Endothelial cell of umbilical vein (primary cell): ENCODE measurements around the gene IRF2. TPM values are rescaled to one million over a fixed set of nuclear protein-coding genes. Genes with fewer than 3 reads are reported as not detected.
A peak's percentile ranks its signal among the peaks of the same experiment; 100 is the strongest.

Experiments used
- BruUV-seq: library from RNA; stranded (reverse); fragments of 400-500 nt; replicated peaks from 2 replicates; lab custom pipeline; 2021; lab: Mats Ljungman, UMichigan
- CTCF ChIA-PET: fragments of 300-600, 350-600 bp; sonication (Branson Sonifier 250); formaldehyde crosslinking; loops from one replicate; lab custom pipeline; 2021; ENCODE audit warnings: antibody characterized with exemption, inconsistent platforms; lab: Charles Lee
- POLR2A ChIA-PET: fragments of 300-600, 350-600 bp; sonication (Branson Sonifier 250); formaldehyde crosslinking; loops from one replicate; lab custom pipeline; 2021; ENCODE audit warnings: antibody characterized with exemption, inconsistent platforms; lab: Charles Lee
- DNase-seq: peaks from one replicate; pipeline ENCODE4 v3.0.0-alpha.2; 2011; ENCODE audit warnings: low read depth, low spot score
- FAIRE-seq: peaks from 2 replicates; lab custom pipeline; 2011; peaks lifted over from hg19 to GRCh38; lab: Jason Lieb, UNC
- H2AFZ ChIP-seq: 2 replicates; pipeline ENCODE4 v1.6.0; 2012; ENCODE audit warnings: low read depth, low read length, control low read depth, inconsistent platforms
- H3K27ac ChIP-seq: 2 replicates; pipeline ENCODE4 v1.5.1; 2011; ENCODE audit warnings: low read depth, mild to moderate bottlenecking, control low read depth, low read length, moderate library complexity; ENCODE audit not compliant: insufficient read depth
- H3K27me3 ChIP-seq, 2 experiments: 2 replicates each; pipeline versions ENCODE4 v1.6.0 to v1.6.1; 2011; ENCODE audit warnings: low read length in 2 of 2, mixed read lengths in 1 of 2; ENCODE audit not compliant: control insufficient read depth in 2 of 2, insufficient read depth in 2 of 2
- H3K36me3 ChIP-seq, 2 experiments: 2 replicates in 1 of 2; 3 replicates in 1 of 2; pipeline ENCODE4 v1.5.1; 2011; ENCODE audit warnings: low read length in 2 of 2, mild to moderate bottlenecking in 1 of 2, moderate library complexity in 1 of 2; ENCODE audit not compliant: control insufficient read depth in 2 of 2, insufficient read depth in 2 of 2; ENCODE audit errors: extremely low read depth in 1 of 2
- H3K4me1 ChIP-seq: 3 replicates; pipeline ENCODE4 v1.5.1; 2011; ENCODE audit warnings: mild to moderate bottlenecking, low read length; ENCODE audit not compliant: control insufficient read depth, insufficient read depth; ENCODE audit errors: extremely low read depth
- H3K4me2 ChIP-seq: 2 replicates; pipeline ENCODE4 v1.6.1; 2011; ENCODE audit warnings: low read length, control low read depth, mixed read lengths; ENCODE audit not compliant: insufficient read depth
- H3K4me3 ChIP-seq, 3 experiments: fragments of 200-600 bp in 1 of 3; sonication (generic), shearing (Covaris generic) in 1 of 3; replicated peaks in 1 of 3; 2 replicates each; pipeline ENCODE4 v1.5.1; 2011 to 2016; ENCODE audit warnings: control low read depth in 3 of 3, low read length in 3 of 3, mild to moderate bottlenecking in 2 of 3, inconsistent platforms in 1 of 3, low read depth in 1 of 3, moderate library complexity in 1 of 3; ENCODE audit not compliant: insufficient read depth in 1 of 3
- H3K79me2 ChIP-seq: 2 replicates; pipeline ENCODE4 v1.6.0; 2012; ENCODE audit warnings: low read length, inconsistent platforms; ENCODE audit not compliant: control insufficient read depth, insufficient read depth
- H3K9ac ChIP-seq: replicated peaks from 2 replicates; pipeline ENCODE3; 2011; ENCODE audit warnings: low read length, control low read depth; ENCODE audit not compliant: insufficient read depth; ENCODE audit errors: extremely low read depth
- H3K9me1 ChIP-seq: replicated peaks from 3 replicates; pipeline ENCODE4 v1.6.0; 2011; ENCODE audit warnings: mild to moderate bottlenecking, low read length; ENCODE audit not compliant: control insufficient read depth, insufficient read depth; ENCODE audit errors: extremely low read depth
- H3K9me3 ChIP-seq: replicated peaks from 2 replicates; pipeline ENCODE4 v1.5.1; 2012; ENCODE audit warnings: low read length, inconsistent platforms; ENCODE audit not compliant: control insufficient read depth, insufficient read depth
- H4K20me1 ChIP-seq: replicated peaks from 2 replicates; pipeline ENCODE3; 2011; ENCODE audit warnings: mild to moderate bottlenecking, low read length; ENCODE audit not compliant: control insufficient read depth, insufficient read depth; ENCODE audit errors: extremely low read depth
- CTCF ChIP-seq, 2 donors: IDR thresholded peaks; 1 replicate in 1 of 2; 2 replicates in 1 of 2; pipeline ENCODE4 v1.5.1; 2011; ENCODE audit warnings: low read length in 2 of 2, mild to moderate bottlenecking in 2 of 2, moderate library complexity in 2 of 2, control low read depth in 1 of 2, inconsistent platforms in 1 of 2, low read depth in 1 of 2; ENCODE audit not compliant: insufficient read depth in 1 of 2; ENCODE audit errors: extremely low read depth in 1 of 2
- EZH2 ChIP-seq: IDR thresholded peaks from 2 replicates; pipeline ENCODE4 v1.6.1; 2012; ENCODE audit warnings: borderline replicate concordance, low read depth, mild to moderate bottlenecking, moderate library complexity, low read length, inconsistent platforms; ENCODE audit not compliant: severe bottlenecking
- FOS ChIP-seq: IDR thresholded peaks from 2 replicates; pipeline ENCODE4 v1.6.1; 2011; ENCODE audit warnings: mild to moderate bottlenecking, low read length, moderate library complexity, borderline replicate concordance; ENCODE audit not compliant: insufficient read depth
- GATA2 ChIP-seq: IDR thresholded peaks from 2 replicates; pipeline ENCODE4 v1.7.0; 2011; ENCODE audit warnings: low read depth, mild to moderate bottlenecking, moderate library complexity, mixed read lengths, low read length; ENCODE audit not compliant: insufficient read length, insufficient read depth
- JUN ChIP-seq: IDR thresholded peaks from 2 replicates; pipeline ENCODE4 v1.6.1; 2011; ENCODE audit warnings: borderline replicate concordance, low read depth; ENCODE audit not compliant: insufficient read length, insufficient read depth
- MYC ChIP-seq: IDR thresholded peaks from one replicate; pipeline ENCODE4 v1.6.1; 2011; ENCODE audit warnings: mild to moderate bottlenecking, low read depth, low read length
- POLR2A ChIP-seq: IDR thresholded peaks from 2 replicates; pipeline ENCODE4 v1.6.1; 2012; ENCODE audit warnings: low read depth, mild to moderate bottlenecking, control low read depth, low read length
- POLR2AphosphoS5 ChIP-seq: IDR thresholded peaks from 2 replicates; pipeline ENCODE4 v1.6.1; 2012; ENCODE audit warnings: low read depth, mild to moderate bottlenecking, control low read depth, low read length, moderate library complexity; ENCODE audit not compliant: insufficient read depth
- dilution Hi-C: fragments of 300-500 bp; cut with MboI; formaldehyde crosslinking; loops from one replicate; pipeline ENCODE4 v1.15.0; 2019; ENCODE audit warnings: low sequenced_read_pairs; ENCODE audit not compliant: extremely low pct_ligation_motif_present
- intact Hi-C: fragments of 100-400 bp; cut with micrococcal nuclease; formaldehyde crosslinking; loops from one replicate; pipeline ENCODE4 v1.10.0; 2022
- polyA plus RNA-seq, 4 experiments: library from polyadenylated mRNA; depleted of rRNA in 3 of 4; stranded (reverse) in 3 of 4; unstranded in 1 of 4; fragments of >200 nt; gene quantifications; 2 replicates each; pipeline versions ENCODE4 v1.2.1 to v1.2.3, GENCODE V29; 2011 to 2012; ENCODE audit warnings: missing spikeins in 1 of 4
- total RNA-seq: library from RNA; stranded (reverse); gene quantifications from 2 replicates; pipeline ENCODE4 v1.2.3, GENCODE V29; 2021
- TF ChIP-seq, protein P1 (sequence below): IDR thresholded peaks from 2 replicates; pipeline ENCODE4 v1.6.1; 2011; ENCODE audit not compliant: insufficient read depth, insufficient read length

Gene IRF2
- total and polyA plus RNA-seq, 2 donors (not counting 3 experiments of a cell fraction or from before 2014, with no cell fraction given): 26.9 to 27.6 TPM

DNA sequence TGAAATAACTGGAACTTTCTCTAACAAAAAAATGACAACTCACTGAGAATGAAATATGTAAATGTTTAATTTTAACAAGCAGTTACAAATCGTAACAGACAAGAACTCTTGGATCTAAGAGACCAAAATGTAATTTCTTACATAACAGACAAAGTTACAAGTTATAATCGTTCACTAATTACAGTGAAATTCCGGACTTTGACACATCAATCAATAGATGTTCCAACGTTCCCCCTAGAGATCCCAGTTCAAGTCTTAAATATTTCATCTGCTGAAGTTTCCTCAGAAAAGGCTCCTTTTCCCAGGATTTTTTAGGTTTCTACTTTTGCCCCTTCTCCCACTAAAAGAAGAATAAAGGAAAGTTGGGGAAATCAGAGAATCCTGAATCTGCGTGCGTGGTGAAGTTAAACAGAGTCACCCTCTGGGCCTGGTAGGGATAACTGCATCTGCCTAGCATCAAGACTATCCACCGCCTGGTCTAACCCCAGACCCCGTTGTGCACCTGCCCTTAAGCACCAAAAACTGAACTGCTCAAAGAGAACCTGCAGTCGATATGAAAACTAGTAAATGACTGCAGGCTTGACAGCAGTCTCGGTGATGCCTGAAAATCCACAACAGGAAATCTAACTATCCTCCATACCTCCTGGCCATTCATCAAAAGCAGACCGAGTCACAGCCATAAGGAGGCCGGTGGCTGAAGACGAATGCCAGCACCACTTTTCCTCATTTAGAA, 2.3 kb downstream of the IRF2 start:
- ChIA-PET POLR2A (no interaction called here), CTCF (interaction anchor here (0.6 to 0.9 kb wide), 2 partner anchors 184 to 206 kb away, joined by 3 read pairs; no protein-coding TSS in a partner anchor)
- Histone ChIP-seq H3K4me1 (peaks cover 26% of the 10 kb centered on the region), H3K9ac (peak overlapping the region; percentile 81), H4K20me1 (no peaks in the 10 kb centered on the region), H3K4me3 (peak overlapping the region; percentile 62 to 86 (median 66)), H3K9me1 (no peaks in the 10 kb centered on the region), H2AFZ (peak overlapping the region; percentile 84), H3K79me2 (peaks cover 66% of the 10 kb centered on the region), H3K9me3 (no peaks in the 10 kb centered on the region), H3K27me3 (no peaks in the 10 kb centered on the region), H3K4me2 (peak overlapping the region; percentile 86), H3K36me3 (no peaks in the 10 kb centered on the region), H3K27ac (peak overlapping the region; percentile 80)
- intact Hi-C loops (loop anchor here (1.0 to 10.0 kb wide), 2 partner anchors 19 to 353 kb away; partner anchors contain the start of gene ACSL1), dilution Hi-C loops (no loop called here)
- BruUV-seq: TSS peak; percentile 20
- DNase-seq (peak; percentile 55), FAIRE-seq (peak; percentile 75)
- TF ChIP-seq FOS (no peak), EZH2 (no peak), CTCF (IDR thresholded peaks at IDR 0.05; ENCODE audit: extremely low read depth in 1 of 2, insufficient read depth in 1 of 2, low read depth in 1 of 2, low read length in 2 of 2) (no peak), POLR2A (no peak), POLR2AphosphoS5 (no peak), MYC (no peak), GATA2 (no peak), JUN (no peak)
- TF ChIP-seq, protein P1, sequence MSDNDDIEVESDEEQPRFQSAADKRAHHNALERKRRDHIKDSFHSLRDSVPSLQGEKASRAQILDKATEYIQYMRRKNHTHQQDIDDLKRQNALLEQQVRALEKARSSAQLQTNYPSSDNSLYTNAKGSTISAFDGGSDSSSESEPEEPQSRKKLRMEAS: no peak
